ENCODE data around the gene SATB2. TPM values are rescaled to one million over a fixed set of nuclear protein-coding genes. Genes with fewer than 3 reads are reported as not detected.
A peak's percentile ranks its signal among the peaks of the same experiment; 100 is the strongest.

SATB2 gene
- total and polyA plus RNA-seq, 2 experiments from 2014 or later = 1.6 to 6.0 TPM

DNA sequence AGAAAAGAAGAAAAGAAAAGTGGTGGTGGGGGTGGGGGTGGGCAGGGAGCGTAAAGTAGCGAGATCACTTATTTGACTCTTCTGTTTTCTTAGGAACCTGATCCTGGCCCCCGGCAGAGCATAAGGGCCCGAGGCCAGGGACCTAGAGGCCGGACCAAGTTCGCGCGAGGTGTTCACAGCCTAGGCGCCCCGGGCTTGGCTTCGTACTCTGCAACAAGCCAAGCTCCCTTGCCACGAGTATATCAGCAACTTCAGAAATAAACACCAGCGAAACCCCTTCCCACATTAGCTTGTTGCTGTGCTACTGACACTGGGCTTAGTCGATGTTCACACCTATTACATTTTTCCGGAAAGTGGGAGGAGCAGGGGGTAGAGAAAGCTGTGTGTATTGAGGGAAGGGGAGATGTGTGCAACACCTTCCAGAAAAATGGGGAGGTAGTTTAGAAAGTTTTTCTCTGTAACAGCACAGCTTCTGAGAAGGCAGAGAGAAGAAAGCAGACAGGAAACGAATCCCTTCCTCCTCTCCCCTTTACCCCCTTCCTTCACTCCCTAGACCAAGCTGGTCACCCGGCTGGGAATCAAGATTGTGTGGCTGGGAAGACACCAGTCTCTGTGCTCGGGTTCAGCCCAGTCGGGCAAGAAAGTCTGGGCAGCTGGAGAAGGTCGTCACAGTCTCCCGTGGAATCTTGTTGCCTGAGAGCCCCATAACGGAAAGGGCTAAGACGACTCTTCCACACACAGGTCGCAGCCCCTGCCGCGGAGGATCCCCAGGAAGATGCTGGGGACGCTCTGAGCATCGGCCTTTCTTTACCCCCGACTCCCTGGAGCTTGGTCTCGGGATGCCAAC, 12.0 kb upstream of the SATB2 start:
- Mint-ChIP-seq H3K36me3 (ENCODE audit: low read depth) (no peaks in the 10 kb centered on the region), H3K27me3 (ENCODE audit: insufficient read depth, low read depth, poor library complexity) (peaks cover 84% of the 10 kb centered on the region), H3K9me3 (no peaks in the 10 kb centered on the region; the same call in 2 of the 3 replicates), H3K4me3 (peak overlapping the region; percentile 79), H3K4me1 (peaks cover 48% of the 10 kb centered on the region), H3K27ac (no peak overlapping the region)
- Histone ChIP-seq H4K20me1 (replicated peaks; ENCODE audit: insufficient read depth) (no peaks in the 10 kb centered on the region; the same call in 1 of the 2 replicates), H3K36me3 (ENCODE audit: insufficient read depth) (no peaks in the 10 kb centered on the region), H3K4me3 (peak overlapping the region; percentile 71), H3K79me2 (replicated peaks; ENCODE audit: insufficient read depth) (no peaks in the 10 kb centered on the region), H3K4me2 (peak overlapping the region; percentile 85), H3K9me2 (ENCODE audit: insufficient read depth) (no peaks in the 10 kb centered on the region), H3K4me1 (ENCODE audit: insufficient read depth) (peaks cover 55% of the 10 kb centered on the region), H3K27me3 (ENCODE audit: insufficient read depth) (peaks cover 99% of the 10 kb centered on the region), H3F3A (replicated peaks; ENCODE audit: low read depth) (peaks cover 6% of the 10 kb centered on the region), H3K27ac (ENCODE audit: low read depth) (no peak overlapping the region), H2AFZ (0 out of 2 replicates have a peak overlapping the region, but pooled peaks have one; percentile 23)
- DNase-seq (ENCODE audit: low spot score) = peak; percentile 28
- no peak for TF ChIP-seq NANOG (IDR thresholded peaks at IDR 0.05; ENCODE audit: borderline replicate concordance)
- no peak for TF ChIP-seq JUNB (IDR thresholded peaks at IDR 0.05; ENCODE audit: unreplicated experiment)
- TF ChIP-seq, protein P1, sequence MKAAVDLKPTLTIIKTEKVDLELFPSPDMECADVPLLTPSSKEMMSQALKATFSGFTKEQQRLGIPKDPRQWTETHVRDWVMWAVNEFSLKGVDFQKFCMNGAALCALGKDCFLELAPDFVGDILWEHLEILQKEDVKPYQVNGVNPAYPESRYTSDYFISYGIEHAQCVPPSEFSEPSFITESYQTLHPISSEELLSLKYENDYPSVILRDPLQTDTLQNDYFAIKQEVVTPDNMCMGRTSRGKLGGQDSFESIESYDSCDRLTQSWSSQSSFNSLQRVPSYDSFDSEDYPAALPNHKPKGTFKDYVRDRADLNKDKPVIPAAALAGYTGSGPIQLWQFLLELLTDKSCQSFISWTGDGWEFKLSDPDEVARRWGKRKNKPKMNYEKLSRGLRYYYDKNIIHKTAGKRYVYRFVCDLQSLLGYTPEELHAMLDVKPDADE (IDR thresholded peaks at IDR 0.05) = 0 out of 2 replicates have a peak, but pooled peaks have one; percentile 20
- TF ChIP-seq EZH2 (IDR thresholded peaks at IDR 0.05; ENCODE audit: low read depth, unreplicated experiment) = peak; percentile 90
- TF ChIP-seq, protein P2, sequence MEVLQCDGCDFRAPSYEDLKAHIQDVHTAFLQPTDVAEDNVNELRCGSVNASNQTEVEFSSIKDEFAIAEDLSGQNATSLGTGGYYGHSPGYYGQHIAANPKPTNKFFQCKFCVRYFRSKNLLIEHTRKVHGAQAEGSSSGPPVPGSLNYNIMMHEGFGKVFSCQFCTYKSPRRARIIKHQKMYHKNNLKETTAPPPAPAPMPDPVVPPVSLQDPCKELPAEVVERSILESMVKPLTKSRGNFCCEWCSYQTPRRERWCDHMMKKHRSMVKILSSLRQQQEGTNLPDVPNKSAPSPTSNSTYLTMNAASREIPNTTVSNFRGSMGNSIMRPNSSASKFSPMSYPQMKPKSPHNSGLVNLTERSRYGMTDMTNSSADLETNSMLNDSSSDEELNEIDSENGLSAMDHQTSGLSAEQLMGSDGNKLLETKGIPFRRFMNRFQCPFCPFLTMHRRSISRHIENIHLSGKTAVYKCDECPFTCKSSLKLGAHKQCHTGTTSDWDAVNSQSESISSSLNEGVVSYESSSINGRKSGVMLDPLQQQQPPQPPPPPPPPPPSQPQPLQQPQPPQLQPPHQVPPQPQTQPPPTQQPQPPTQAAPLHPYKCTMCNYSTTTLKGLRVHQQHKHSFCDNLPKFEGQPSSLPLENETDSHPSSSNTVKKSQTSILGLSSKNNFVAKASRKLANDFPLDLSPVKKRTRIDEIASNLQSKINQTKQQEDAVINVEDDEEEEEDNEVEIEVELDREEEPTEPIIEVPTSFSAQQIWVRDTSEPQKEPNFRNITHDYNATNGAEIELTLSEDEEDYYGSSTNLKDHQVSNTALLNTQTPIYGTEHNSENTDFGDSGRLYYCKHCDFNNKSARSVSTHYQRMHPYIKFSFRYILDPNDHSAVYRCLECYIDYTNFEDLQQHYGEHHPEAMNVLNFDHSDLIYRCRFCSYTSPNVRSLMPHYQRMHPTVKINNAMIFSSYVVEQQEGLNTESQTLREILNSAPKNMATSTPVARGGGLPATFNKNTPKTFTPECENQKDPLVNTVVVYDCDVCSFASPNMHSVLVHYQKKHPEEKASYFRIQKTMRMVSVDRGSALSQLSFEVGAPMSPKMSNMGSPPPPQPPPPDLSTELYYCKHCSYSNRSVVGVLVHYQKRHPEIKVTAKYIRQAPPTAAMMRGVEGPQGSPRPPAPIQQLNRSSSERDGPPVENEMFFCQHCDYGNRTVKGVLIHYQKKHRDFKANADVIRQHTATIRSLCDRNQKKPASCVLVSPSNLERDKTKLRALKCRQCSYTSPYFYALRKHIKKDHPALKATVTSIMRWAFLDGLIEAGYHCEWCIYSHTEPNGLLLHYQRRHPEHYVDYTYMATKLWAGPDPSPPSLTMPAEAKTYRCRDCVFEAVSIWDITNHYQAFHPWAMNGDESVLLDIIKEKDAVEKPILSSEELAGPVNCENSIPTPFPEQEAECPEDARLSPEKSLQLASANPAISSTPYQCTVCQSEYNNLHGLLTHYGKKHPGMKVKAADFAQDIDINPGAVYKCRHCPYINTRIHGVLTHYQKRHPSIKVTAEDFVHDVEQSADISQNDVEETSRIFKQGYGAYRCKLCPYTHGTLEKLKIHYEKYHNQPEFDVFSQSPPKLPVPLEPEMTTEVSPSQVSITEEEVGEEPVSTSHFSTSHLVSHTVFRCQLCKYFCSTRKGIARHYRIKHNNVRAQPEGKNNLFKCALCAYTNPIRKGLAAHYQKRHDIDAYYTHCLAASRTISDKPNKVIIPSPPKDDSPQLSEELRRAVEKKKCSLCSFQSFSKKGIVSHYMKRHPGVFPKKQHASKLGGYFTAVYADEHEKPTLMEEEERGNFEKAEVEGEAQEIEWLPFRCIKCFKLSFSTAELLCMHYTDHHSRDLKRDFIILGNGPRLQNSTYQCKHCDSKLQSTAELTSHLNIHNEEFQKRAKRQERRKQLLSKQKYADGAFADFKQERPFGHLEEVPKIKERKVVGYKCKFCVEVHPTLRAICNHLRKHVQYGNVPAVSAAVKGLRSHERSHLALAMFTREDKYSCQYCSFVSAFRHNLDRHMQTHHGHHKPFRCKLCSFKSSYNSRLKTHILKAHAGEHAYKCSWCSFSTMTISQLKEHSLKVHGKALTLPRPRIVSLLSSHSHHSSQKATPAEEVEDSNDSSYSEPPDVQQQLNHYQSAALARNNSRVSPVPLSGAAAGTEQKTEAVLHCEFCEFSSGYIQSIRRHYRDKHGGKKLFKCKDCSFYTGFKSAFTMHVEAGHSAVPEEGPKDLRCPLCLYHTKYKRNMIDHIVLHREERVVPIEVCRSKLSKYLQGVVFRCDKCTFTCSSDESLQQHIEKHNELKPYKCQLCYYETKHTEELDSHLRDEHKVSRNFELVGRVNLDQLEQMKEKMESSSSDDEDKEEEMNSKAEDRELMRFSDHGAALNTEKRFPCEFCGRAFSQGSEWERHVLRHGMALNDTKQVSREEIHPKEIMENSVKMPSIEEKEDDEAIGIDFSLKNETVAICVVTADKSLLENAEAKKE (CRISPR knock-in tag; IDR thresholded peaks at IDR 0.05) = no peak
- no peak for ATAC-seq
